GM21447 (cell line): ENCODE measurements around the gene VWA1.
"Not testable (repeated sequence)": the region's sequence is repeated elsewhere in the genome, so short reads cannot be mapped to it uniquely, and the experiment has no call there.

ENCODE experiments used
- ATAC-seq: cut with Tn5 transposase; IDR thresholded peaks from one replicate; pipeline ENCODE4 v1.9.1; 2021; ENCODE audit not compliant: unreplicated experiment

The VWA1 gene

GRCh38 chr1:1402901-1403392, 32.5 kb upstream of the VWA1 start:
- not testable (repeated sequence) for ATAC-seq

- ATAC-seq, result no peak
Observed at GRCh38 chr1:1403653-1404052, 31.8 kb upstream of the VWA1 start.

DNA sequence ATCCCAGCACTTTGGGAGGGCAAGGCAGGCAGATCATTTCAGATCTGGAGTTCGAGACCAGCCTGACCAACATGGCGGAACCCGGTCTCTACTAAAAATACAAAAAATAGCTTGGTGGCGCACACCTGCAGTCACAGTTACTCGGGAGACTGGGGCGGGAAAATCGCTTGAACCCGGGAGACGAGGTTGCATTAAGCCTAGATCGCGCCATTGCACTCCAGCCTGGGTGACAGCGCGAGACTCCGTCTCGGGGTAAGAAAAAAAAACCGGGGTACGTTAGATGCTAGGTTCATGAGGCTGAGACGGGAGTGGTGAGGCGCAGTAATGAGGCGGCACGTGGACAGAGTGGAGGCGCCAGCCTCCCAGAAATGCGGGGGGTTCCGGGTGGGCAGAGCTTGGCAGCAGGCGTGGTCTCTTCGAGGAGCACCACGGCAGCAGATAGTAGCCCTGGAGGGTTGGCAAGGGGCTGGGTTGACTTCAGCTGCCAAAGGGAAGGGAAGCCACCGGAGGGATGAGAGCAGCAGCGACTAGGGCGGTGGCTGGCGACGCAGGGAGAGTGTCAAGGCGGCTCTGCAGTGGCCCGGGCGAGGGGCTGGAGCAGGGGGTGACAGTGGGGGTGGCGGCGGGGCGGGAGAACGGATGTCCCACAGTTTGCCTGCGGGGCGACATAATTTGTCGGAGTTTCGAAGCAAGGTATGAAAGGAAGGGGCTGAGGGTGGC, 29.2 kb upstream of the VWA1 start:
- no peak for ATAC-seq

DNA sequence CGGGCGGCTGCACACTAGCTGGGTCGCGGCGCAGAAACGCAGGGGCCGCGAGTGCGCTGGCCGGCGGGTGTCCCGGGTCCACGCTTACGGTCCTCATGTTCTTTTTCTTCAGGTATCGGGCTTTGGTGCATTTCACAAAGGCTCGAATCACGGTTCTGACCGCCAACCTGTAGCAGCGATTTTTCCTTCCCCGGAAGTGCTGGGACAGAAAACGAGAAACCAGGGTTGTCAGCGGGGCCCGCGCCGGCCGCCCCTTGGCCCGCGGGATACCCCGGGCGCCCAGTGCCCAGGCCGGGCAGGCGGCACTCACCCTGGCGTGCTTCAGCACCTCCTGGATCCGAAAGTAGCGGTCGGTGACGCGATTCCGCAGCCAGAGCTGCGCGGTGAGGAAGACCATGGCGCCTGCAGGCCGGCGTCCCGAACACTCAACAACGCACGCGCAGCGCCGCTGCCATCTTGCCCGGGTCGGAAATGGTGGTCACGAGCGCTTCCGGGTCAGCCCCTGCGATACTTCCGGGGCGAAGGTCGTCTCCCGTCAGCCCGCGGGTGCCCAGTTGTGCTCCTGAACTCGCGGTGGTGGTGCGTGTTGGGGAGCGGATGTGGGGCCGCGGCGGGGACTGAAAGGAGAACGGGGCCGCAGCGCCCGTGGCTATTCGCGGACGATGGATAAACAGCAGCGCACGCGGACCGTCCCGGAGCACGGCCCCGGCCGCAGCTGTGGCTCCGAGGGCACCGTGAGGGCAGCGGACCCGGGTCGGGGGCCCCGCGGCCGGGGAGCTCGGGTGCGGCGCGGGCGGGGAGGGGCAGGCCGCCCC, 28.5 kb upstream of the VWA1 start, which contains the start of gene MRPL20:
Gene MRPL20, minus strand, starts transcription at position 473 of the 815 bp plus-strand sequence. Its CDS starts 76 bp downstream, at position 397.
- peak; percentile 89 for ATAC-seq

- peak; percentile 4 for ATAC-seq
Observed at GRCh38 chr1:1407636-1408318, 27.7 kb upstream of the VWA1 start.

DNA sequence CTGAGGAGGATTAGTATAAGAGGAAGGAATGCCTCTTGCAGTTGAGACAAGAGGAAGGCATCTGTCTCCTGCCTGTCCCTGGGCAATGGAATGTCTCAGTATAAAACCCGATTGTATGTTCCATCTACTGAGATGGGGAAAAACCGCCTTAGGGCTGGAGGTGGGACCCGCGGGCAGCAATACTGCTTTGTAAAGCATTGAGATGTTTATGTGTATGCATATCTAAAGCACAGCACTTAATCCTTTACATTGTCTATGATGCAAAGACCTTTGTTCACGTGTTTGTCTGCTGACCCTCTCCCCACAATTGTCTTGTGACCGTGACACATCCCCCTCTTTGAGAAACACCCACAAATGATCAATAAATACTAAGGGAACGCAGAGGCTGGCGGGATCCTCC, 25.3 kb upstream of the VWA1 start:
- not testable (repeated sequence) for ATAC-seq

- ATAC-seq, result no peak
Observed at GRCh38 chr1:1411626-1412025, 23.9 kb upstream of the VWA1 start.

- not testable (repeated sequence) for ATAC-seq
Observed at GRCh38 chr1:1412311-1412902, 23.1 kb upstream of the VWA1 start.

GRCh38 chr1:1415751-1416150, 19.7 kb upstream of the VWA1 start:
- no peak for ATAC-seq

GRCh38 chr1:1417396-1417795, 18.1 kb upstream of the VWA1 start:
- ATAC-seq, result not testable (repeated sequence)

- not testable (repeated sequence) for ATAC-seq
Observed at GRCh38 chr1:1417825-1418463, 17.5 kb upstream of the VWA1 start.

- no peak for ATAC-seq
Observed at GRCh38 chr1:1418464-1419362, 16.8 kb upstream of the VWA1 start.

DNA sequence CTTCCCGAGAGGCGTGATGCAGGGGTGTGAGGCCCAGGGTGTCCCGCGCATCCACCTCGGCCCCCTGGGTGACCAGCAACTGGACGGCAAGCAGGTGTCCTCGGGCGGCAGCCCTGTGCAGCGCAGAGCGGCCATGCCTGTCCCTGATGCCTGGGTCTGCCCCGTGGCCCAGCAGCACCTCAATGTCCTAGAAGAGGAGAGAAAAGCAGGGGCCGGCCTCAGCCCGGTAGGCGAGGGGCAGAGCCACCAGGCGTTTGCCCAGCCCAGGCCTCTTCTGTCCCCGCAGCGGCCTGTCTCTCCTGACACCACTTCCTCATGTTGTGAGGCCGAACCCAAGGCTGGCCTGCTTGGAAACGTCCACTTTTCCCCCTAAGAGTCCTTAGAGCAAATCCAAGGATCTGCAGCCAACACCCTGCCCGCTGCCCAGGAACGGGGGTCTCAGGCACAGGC, 16.1 kb upstream of the VWA1 start:
- no peak for ATAC-seq

DNA sequence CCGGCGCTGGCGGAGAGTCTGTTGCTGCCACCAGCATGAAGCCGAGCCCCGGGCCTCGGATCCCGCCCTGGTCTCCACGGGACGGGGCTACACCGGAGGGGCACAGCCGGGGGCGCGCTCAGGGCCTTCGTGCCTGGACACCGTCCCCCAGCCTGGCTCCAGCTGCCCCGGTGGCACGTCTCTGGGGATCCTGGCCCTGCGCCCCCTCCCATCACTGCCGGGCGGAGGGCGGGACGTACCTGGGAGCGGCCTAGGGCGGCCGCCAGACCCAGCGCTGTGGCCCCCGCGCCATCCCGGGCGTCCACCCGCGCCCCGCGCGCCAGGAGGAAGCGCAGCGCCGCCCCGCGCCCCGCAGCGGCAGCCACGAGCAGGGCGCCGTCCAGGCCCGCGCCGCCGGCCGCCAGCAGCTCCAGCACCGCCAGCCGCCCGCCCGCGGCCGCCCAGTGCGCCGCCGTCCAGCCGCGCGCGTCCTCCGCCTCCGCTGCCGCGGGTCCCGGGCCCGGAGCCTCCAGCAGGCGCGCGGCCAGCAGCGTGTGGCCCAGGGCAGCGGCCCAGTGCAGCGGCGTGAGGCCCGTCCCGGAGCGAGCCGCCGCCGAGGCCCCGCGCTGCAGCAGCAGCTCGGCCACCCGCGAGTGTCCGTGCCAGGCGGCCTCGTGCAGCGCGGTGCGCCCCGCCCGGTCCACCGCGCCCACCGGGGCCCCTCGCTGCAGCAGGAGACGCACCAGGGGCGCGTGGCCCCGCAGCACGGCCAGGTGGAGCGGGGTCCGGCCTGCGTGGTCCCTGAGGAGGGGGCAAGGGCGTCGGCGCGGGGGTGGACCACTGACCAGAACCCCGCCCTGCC, 15.5 kb upstream of the VWA1 start:
- ATAC-seq, result no peak

DNA sequence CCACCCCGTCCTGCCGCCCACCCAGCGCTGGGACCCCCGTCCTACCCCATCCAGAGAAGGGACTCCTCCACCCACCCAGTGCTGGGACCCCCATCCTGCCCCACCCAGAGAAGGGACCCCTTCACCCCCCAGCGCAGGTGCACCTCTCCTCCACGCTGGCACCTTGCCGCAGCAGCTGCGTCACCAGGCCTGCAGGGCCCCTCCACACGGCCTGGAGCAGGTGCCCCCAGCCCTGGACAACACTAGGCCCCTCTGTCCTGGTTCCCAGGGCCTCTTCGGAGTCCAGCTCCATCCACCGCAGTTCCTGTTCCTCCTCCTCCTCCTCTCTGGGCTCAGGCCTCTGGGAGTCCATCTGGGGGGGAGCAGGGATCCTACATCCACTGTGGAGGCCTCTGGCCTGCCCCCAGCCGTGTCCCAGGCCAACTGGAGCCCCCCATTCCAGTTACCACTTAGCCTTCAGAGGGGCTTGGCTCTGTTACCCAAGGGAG, 14.8 kb upstream of the VWA1 start:
- no peak for ATAC-seq

DNA sequence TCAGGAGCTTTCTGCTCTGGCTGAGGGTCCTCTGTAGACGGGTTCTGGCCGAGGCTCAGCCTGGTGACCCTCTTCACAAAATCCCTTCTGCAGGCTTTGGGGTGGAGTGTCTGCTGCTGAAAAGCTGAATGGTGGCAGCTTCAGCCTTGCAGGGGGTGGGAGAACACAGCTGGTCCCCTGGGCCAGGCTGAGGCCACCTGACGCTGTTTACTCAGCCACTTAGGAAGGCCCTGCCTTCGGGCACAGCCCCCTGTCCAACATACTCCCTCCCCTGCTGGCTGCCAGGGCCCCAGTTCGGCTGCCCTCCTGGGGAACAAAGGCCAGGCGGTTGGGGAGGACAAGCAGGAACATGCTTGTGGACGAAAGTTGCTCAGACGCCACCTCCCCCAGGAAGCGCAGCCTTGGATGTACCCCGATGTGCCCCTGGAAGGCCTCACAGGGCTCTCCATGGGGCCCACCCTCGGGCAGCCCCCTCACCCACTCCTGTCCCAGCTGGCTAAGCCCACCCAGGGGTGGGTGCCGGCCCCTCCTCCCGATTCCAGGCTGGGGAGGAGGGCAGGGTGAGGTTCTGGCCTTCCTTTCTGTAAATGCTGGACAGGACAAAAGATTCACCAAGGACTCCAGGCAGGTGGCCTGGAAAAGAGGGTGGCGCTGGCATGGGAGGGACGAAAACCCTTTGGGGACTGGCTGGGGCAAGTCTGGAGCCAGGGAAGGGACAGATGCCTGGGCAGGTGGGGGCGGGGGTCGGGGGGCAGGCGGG, 14.2 kb upstream of the VWA1 start, which contains the start of gene ANKRD65:
Gene ANKRD65, minus strand, starts transcription at position 130 of the 760 bp plus-strand sequence. CDS start 271 bp downstream, outside the sequence.
- no peak for ATAC-seq

DNA sequence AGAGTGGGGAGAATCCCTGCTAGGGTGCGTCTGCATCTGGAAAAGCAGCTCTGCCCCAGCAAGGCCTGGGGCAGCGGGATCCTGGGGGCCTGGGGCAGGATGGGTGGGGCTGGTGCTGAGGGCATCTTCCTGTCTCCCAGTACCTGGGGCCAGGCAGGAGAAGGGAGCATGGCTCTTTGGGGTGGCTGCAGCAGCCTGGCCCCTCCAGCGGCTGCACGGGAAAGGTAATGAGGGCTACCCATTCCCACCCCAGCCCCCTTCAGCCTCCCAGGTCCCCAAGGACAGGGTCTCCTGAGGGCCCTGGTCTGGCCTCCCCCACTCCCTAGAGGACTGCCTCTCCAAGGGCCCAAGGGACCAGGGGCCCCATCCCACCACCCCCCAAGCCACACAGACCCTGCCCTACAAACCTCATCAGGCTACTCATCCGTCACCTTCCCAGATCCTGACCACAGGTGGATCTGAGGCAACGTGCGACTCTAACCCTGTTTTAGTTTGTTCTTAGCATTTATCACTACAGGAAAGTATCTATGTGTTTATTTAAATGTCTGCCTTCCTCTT, 13.5 kb upstream of the VWA1 start:
- no peak for ATAC-seq
